Omental fat pad (tissue), 4 donors: ENCODE data around the gene SERPINA5. TPM values are rescaled to one million over a fixed set of nuclear protein-coding genes. Genes with fewer than 3 reads are reported as not detected.

Experiments
- ATAC-seq: fragments of 150-250 bp; one replicate; pipeline ENCODE4 v1.9.1; 2016; ENCODE audit warnings: mild to moderate bottlenecking, moderate library complexity; ENCODE audit not compliant: low FRiP score
- DNase-seq: peaks from one replicate; pipeline ENCODE4 v3.0.0-alpha.2; 2019; ENCODE audit warnings: low spot score
- total RNA-seq, 4 donors: library from RNA; depleted of rRNA; stranded (reverse); fragments of >200 nt; gene quantifications; one replicate each; pipeline ENCODE4 v1.1.0, GENCODE V29; 2016
- TF ChIP-seq, protein P1 (sequence below), 3 donors: fragments of 450-650 bp; IDR thresholded peaks; one replicate each; pipeline ENCODE4 v1.5.1; 2016 to 2017; ENCODE audit warnings: antibody characterized with exemption in 3 of 3, mild to moderate bottlenecking in 3 of 3, moderate library complexity in 2 of 3

SERPINA5 gene
- total RNA-seq, 4 donors from 2014 or later: 0.24 to 4.3 (median 0.48) TPM

DNA sequence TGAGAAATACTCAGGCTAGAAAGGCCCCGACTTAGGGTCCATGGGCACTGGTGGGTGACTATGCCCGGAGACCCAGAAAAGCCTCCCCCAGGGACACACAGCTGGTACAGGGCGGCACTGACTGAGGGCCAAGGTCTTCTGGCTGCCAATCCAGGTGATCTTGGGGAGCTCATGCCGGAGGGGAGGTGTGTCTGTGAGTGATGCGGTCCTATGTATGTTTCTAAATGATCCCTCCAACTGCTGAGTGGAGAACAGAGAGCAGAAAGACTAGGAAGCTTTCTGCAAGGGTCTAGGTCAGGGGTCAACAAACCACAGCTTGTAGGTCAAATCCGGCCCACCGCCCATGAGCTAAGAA is 19.6 kb upstream of the SERPINA5 start:
- TF ChIP-seq, protein P1, sequence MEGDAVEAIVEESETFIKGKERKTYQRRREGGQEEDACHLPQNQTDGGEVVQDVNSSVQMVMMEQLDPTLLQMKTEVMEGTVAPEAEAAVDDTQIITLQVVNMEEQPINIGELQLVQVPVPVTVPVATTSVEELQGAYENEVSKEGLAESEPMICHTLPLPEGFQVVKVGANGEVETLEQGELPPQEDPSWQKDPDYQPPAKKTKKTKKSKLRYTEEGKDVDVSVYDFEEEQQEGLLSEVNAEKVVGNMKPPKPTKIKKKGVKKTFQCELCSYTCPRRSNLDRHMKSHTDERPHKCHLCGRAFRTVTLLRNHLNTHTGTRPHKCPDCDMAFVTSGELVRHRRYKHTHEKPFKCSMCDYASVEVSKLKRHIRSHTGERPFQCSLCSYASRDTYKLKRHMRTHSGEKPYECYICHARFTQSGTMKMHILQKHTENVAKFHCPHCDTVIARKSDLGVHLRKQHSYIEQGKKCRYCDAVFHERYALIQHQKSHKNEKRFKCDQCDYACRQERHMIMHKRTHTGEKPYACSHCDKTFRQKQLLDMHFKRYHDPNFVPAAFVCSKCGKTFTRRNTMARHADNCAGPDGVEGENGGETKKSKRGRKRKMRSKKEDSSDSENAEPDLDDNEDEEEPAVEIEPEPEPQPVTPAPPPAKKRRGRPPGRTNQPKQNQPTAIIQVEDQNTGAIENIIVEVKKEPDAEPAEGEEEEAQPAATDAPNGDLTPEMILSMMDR (IDR thresholded peaks at IDR 0.05): no peak
- DNase-seq: no peak
- no peak for ATAC-seq

DNA sequence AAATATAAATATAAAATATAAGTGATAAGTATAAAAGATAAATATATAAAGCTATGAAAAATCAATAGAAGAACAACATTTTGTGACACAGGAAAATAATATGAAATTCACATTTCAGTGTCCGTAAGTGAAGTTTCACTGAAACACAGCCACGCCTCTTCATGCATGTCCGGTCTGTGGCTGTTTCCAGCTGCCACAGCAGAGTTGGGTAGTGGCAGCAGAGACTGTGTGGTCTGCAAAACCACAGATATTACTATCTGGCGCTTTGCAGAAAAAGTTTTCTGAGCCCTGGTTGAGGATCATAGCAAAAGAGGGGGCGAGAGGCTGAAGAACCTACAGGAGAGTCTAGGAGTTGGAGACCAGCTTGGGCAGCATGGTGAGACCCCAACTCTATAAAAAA is 19.2 kb upstream of the SERPINA5 start:
- DNase-seq (peak; percentile 7), ATAC-seq (no peak)
- TF ChIP-seq, protein P1 (IDR thresholded peaks at IDR 0.05): no peak

DNA sequence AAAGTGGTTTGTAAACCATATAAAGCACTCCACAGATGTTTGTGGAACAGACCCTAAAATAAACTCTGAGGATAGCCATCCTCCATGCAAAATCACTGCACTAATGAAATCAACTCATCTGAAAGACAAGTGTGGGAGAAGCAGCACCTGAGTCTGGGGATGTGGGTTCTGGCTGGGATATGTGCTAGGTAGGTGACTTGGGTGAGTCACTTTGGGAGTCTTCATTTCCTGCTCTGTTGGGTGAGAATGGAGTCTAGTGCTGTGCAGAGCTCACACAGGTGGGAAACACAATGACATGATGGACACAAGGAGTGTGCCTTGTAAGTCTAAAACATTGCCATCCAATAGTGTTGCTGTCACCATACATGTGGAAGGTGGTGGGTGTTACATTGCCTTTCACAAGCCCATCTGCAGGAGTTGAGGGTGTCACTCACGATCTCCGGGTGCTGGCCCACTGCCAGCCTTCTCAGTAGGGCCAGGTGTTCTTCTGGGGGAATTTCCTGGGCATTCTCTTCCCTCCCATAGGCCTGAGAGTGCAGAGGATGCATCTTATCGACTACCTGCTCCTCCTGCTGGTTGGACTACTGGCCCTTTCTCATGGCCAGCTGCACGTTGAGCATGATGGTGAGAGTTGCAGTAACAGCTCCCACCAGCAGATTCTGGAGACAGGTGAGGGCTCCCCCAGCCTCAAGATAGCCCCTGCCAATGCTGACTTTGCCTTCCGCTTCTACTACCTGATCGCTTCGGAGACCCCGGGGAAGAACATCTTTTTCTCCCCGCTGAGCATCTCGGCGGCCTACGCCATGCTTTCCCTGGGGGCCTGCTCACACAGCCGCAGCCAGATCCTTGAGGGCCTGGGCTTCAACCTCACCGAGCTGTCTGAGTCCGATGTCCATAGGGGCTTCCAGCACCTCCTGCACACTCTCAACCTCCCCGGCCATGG is 18.0 kb upstream of the SERPINA5 start:
- TF ChIP-seq, protein P1 (IDR thresholded peaks at IDR 0.05): no peak
- DNase-seq: peak; percentile 11
- no peak for ATAC-seq

DNA sequence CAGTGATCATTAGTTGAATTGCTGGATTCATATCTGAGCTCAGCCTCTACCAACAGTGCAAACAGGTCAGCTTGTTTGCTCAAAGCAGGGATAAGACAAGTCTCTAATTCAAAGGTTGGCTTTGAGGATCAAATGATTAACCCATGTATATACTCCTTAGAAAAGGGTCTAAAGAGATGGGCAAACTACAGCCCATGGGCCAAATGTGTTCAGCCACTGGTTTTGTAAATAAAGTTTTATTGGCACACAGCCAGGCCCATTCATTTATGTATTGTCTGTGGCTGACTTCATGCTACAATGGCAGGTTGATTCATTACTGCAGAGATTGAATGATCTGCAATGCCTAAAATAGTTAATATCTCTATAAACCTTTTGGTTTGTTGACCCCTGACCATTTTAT is 16.8 kb upstream of the SERPINA5 start:
- ATAC-seq (no peak), DNase-seq (no peak)
- TF ChIP-seq, protein P1 (IDR thresholded peaks at IDR 0.05): no peak

DNA sequence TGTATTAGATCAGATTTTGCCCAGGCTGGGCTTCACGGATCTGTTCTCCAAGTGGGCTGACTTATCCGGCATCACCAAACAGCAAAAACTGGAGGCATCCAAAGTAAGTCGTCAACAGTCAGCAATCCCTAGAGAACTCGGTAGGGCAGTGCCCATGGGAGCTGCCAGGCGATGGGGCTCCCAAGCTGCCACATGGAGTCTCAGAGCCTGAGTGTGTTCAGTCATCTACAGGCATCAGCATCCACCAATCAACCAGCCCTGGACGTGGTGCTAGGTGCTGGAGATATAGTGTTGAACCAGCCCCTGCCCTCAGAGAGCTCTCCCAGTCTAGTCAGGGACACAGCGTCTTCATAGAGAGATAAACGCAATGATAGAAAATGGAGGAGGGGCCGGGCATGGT is 13.0 kb upstream of the SERPINA5 start:
- DNase-seq (no peak), ATAC-seq (no peak)
- TF ChIP-seq, protein P1 (IDR thresholded peaks at IDR 0.05): no peak

DNA sequence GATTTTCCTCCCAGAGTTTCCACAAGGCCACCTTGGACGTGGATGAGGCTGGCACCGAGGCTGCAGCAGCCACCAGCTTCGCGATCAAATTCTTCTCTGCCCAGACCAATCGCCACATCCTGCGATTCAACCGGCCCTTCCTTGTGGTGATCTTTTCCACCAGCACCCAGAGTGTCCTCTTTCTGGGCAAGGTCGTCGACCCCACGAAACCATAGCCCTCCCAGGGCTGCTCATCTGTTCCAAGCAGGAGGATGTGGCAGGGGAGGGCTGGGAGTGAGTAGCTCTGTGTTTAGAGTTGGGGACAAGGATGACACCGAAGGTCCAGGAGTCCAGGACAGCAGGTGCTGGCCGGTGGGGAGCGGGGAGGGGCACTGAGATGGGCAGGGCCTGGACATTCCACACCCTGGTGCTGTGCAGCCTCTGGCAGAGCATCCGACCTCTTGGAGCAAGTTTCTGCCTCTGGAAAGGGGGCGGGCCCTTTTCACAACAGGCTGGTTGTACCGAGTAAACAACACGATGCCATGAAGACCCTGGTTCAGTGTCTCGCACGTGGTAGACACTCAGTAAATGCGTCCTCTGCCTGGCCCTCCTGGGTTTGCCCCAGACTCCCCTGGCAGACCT is 11.7 kb upstream of the SERPINA5 start:
- DNase-seq (peak; percentile 14), ATAC-seq (no peak)
- TF ChIP-seq, protein P1 (IDR thresholded peaks at IDR 0.05): no peak
